T-helper 2 cell treated with Interferon-gamma antibody and Interleukin-4, amounts not matched to agents 5 μg/mL and 100 μg/mL, for 36 hours (primary cell): ENCODE data around the gene MAMDC4.
"Not testable (repeated sequence)": the region's sequence is repeated elsewhere in the genome, so short reads cannot be mapped to it uniquely, and the experiment has no call there.

ENCODE experiments used
- DNase-seq: peaks from one replicate; pipeline ENCODE4 v3.0.0; 2021; ENCODE audit warnings: low spot score
- H3K27ac Mint-ChIP-seq: one replicate; pipeline ENCODE4 v1.8.0; 2021; ENCODE audit warnings: mild to moderate bottlenecking, mixed read lengths
- H3K27me3 Mint-ChIP-seq: one replicate; pipeline ENCODE4 v1.8.0; 2021; ENCODE audit warnings: low read depth, mixed read lengths
- H3K36me3 Mint-ChIP-seq: one replicate; pipeline ENCODE4 v1.8.0; 2021; ENCODE audit warnings: low read depth, mixed read lengths
- H3K4me1 Mint-ChIP-seq: one replicate; pipeline ENCODE4 v1.8.0; 2021; ENCODE audit warnings: low read depth, mixed read lengths
- H3K4me3 Mint-ChIP-seq: one replicate; pipeline ENCODE4 v1.8.0; 2022; ENCODE audit warnings: mild to moderate bottlenecking, moderate library complexity, mixed read lengths
- H3K9me3 Mint-ChIP-seq: one replicate; pipeline ENCODE4 v1.8.0; 2021; ENCODE audit warnings: mixed read lengths

Gene MAMDC4

DNA sequence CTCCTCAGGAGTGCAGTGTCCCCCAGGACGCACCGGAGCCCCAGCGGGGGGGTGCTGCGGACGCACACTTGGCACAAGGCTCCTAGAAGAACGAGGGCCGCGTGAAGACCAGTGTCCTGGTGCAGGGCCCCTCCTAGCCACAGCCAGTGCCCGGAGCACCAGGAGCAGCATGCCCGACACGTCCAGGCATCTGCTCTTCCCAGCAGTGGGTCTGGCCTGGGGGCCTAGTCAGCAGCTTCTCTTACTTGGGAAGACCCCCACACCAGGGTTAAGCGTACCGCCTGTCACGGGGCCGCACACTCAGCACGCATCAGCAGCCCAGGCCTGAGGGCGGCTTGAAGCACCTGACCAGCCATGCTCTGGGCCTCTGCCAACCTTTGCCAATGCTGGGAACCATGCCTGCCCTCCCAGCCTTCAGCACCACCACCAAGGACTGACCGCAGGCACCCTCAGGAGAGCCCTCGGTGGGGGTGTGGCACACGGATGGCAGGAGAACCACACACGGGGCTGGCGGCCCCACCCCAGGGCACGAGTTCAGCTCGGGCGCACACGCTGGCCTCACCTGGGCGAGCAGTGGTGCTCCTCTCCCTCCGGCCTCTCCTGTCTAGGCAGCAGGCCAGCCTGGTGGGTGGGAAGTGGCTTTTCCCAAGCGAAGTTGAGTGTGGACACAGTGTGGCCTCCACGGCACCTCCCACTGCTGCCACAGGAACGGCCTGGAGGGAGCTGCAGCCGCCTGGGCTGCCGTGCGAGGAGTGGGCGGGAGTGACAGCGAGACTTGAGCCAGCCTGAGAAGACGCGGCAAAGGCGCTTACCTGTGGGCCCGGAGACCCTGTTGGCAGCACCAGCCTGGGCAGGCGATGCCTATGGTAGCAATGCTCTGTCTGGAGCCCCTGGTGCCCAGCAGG, 21.9 kb upstream of the MAMDC4 start:
- Mint-ChIP-seq H3K4me1 (no peaks in the 10 kb centered on the region), H3K36me3 (peaks cover 7% of the 10 kb centered on the region), H3K27ac (no peak overlapping the region), H3K27me3 (no peaks in the 10 kb centered on the region), H3K4me3 (no peak overlapping the region), H3K9me3 (no peaks in the 10 kb centered on the region)
- DNase-seq, result no peak

DNA sequence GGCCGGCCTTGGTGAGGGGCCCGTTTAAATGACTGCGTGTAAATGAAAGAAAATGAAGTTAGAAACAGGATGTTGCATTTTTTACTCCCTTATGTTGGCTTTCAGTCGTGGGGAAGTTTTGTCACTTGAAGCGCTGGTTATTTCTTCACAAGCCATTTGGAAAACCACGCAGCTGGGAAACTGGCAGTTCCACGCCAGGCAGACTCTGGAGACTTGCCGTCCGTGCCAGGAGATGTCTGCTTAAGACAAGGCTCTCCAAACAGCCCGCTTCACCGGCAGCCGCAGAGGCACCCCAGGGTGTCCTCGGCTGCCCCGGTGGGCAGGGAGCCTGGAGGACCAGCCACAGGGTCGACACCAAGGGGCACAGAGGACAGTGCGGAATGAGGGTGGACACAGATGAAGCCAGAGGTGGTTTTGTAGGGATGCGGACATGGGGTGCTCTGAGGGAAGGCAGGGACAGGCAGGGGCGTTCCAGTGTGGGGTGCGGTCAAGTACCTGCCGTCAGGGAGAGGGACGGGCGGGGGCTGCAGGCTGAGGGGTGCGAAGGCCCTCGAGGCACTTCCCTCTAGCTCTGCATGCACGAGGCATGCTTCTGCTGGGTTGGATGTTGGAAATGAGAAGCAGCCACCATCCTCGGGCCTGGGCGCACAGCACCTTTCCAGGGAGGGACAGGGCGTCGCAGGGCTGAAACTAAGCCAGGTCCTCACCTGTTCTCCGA, 21.0 kb upstream of the MAMDC4 start:
- H3K27me3 Mint-ChIP-seq, result no peaks in the 10 kb centered on the region
- no peak overlapping the region for H3K27ac Mint-ChIP-seq
- H3K4me1 Mint-ChIP-seq, result no peaks in the 10 kb centered on the region
- DNase-seq, result no peak
- peaks cover 7% of the 10 kb centered on the region for H3K36me3 Mint-ChIP-seq
- no peak overlapping the region for H3K4me3 Mint-ChIP-seq
- H3K9me3 Mint-ChIP-seq, result no peaks in the 10 kb centered on the region

DNA sequence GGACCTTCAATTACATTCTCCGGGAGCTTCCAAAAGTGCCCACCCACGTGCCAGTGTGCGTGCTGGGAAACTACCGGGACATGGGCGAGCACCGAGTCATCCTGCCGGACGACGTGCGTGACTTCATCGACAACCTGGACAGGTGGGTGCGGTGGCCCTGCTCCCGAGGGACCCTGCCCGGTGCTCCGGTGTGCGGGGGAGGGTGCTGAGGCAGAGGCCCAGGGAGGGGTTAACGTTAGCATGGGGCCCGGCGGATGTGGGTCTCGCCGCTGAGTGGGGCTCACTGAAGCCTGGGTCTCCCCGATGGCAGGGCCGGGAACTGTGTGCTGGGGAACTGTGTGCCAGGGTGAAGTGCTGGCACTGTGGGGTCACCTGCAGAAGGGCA, 20.4 kb upstream of the MAMDC4 start:
- no peak overlapping the region for H3K27ac Mint-ChIP-seq
- H3K27me3 Mint-ChIP-seq, result no peaks in the 10 kb centered on the region
- H3K9me3 Mint-ChIP-seq, result no peaks in the 10 kb centered on the region
- H3K36me3 Mint-ChIP-seq, result peaks cover 7% of the 10 kb centered on the region
- DNase-seq, result no peak
- no peaks in the 10 kb centered on the region for H3K4me1 Mint-ChIP-seq
- no peak overlapping the region for H3K4me3 Mint-ChIP-seq

DNA sequence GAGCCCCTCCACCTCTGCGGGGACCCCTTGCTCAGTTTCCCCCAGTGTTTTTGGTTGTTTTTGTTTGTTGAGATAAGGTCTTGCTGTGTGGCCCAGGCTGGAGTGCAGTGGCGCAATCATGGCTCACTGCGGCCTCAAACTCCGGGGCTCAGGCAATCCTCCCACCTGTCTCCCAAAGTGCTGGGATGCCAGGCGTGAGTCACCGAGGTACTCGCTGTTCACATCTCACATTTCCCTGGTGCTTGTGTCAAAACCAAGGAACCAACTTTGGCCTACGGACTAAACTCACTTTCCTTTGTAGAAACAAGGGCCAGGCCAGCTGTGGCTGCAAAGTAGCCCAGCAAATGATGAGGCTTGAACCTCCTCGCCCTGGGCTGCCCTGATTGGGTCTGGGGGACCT, 19.6 kb upstream of the MAMDC4 start:
- Mint-ChIP-seq H3K9me3 (no peaks in the 10 kb centered on the region), H3K4me1 (no peaks in the 10 kb centered on the region), H3K27me3 (no peaks in the 10 kb centered on the region), H3K36me3 (peaks cover 7% of the 10 kb centered on the region), H3K4me3 (no peak overlapping the region), H3K27ac (no peak overlapping the region)
- DNase-seq, result no peak

DNA sequence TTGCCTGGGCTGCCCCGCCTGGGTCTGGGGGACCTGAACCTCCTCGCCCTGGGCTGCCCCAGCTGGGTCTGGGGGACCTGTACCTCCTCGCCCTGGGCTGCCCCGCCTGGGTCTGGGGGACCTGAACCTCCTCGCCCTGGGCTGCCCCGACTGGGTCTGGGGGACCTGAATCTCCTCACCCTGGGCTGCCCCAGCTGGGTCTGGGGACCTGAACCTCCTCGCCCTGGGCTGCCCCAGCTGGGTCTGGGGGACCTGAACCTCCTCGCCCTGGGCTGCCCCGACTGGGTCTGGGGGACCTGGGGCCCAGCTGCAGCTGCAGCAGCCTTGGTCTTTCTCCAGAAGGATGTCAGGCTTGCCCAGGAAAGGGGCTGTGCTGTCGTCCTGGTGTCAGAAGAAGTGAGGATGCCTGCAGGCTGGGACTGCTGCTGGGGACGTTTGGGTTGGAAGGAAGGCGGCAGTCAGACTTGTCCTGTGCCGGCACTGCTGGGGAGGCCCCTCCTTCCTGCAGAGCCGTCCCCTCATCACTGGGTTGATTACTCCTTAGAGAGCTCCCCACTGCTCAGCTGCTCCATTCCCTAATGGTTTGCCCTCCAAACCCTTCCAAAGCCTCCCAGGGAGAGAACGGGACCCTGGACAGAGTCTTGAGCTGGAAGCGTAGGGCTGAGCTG, 18.6 kb upstream of the MAMDC4 start:
- not testable (repeated sequence) for H3K4me1 Mint-ChIP-seq, H3K36me3 Mint-ChIP-seq

DNA sequence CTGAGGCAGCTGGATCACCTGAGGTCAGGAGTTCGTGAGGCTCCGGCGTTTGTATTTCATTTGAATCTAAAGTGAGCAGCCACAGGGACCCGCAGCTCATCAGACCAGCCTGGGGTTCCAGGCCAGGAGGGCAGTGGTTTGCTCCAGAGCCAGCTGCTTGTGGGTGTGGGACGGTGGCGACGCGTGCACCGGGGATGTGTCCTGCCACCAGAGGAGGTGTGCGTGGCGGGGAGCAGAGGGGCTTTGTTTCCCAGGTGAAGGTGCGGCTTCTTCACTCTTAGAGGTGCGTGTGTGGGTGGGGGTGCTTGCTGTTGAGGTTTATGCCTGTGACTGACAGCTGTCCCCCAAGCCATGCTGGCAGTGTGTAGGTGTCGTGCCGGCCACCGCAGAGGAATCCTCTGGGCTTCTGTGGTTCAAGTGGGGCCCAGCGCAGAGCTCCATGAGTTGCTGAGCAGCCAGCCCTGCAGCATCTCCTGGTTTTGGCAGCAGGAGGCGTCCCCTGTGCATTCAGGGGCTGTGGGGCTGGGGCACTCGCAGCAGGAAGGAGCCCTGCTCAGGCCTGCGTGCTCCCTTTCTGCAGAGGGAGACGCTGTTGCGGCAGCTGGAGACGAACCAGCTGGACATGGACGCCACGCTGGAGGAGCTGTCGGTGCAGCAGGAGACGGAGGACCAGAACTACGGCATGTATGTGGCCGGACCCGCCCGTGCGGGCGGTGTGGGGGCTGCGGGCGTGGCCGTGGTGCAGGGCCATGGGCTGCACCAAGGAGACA, 16.8 kb upstream of the MAMDC4 start:
- Mint-ChIP-seq H3K4me3 (no peak overlapping the region), H3K27ac (no peak overlapping the region), H3K27me3 (no peaks in the 10 kb centered on the region), H3K9me3 (no peaks in the 10 kb centered on the region), H3K4me1 (peaks cover 4% of the 10 kb centered on the region), H3K36me3 (peaks cover 6% of the 10 kb centered on the region)
- no peak for DNase-seq

More for the DNA sequence above, 18.6 kb upstream of the MAMDC4 start:
- not testable (repeated sequence) for H3K27me3 Mint-ChIP-seq, H3K27ac Mint-ChIP-seq, DNase-seq, H3K4me3 Mint-ChIP-seq, H3K9me3 Mint-ChIP-seq

DNA sequence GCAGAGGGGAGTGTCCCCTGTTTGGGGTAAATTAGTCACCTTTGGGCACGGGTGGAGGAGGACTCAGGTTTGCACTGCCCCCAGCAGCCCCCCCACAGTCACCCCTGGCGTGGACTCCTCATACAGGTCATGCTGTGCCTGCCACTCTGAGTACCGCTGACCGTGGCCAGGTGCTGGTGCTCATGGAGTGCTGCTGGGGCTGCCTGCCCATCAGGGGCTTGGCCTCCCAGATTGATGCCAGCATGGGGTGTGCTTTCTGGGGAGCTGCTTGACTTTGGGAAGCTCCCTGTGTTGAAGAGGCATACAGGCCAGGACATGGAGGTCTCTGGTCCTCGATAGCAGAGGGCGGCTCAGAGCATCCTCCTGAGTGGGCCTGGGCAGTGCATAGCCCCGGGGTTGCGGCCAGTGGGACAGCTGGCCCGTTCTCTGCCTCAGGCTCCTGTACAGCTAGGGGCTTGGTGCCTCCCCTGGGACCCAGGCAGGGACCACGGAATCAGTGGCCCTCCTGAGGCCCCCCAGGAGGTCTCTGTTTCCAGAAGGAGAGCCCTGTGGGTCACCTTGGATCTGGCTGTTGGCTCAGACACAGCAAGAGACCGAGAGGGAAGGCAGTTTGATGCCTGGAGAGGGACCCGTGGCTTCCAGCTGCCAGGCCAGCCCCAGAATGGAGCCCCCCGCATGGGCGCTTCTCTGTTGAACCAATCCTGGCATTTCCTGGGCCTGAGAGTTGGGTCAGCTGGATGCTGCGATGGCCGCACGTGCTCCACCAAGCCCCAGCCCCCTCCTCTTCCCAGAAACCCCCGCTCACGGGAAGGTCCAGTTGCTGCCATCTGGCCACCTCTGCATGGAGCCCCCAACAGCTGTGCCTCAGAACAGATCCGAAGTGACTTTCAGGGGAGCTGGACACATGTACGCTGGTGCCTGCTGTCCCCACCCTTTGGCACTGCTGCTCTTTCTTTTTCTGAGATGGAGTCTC, 15.9 kb upstream of the MAMDC4 start:
- H3K4me1 Mint-ChIP-seq, result peaks cover 4% of the 10 kb centered on the region
- no peak overlapping the region for H3K27ac Mint-ChIP-seq
- H3K36me3 Mint-ChIP-seq, result peaks cover 6% of the 10 kb centered on the region
- no peaks in the 10 kb centered on the region for H3K9me3 Mint-ChIP-seq
- no peak for DNase-seq
- no peak overlapping the region for H3K4me3 Mint-ChIP-seq
- H3K27me3 Mint-ChIP-seq, result no peaks in the 10 kb centered on the region

DNA sequence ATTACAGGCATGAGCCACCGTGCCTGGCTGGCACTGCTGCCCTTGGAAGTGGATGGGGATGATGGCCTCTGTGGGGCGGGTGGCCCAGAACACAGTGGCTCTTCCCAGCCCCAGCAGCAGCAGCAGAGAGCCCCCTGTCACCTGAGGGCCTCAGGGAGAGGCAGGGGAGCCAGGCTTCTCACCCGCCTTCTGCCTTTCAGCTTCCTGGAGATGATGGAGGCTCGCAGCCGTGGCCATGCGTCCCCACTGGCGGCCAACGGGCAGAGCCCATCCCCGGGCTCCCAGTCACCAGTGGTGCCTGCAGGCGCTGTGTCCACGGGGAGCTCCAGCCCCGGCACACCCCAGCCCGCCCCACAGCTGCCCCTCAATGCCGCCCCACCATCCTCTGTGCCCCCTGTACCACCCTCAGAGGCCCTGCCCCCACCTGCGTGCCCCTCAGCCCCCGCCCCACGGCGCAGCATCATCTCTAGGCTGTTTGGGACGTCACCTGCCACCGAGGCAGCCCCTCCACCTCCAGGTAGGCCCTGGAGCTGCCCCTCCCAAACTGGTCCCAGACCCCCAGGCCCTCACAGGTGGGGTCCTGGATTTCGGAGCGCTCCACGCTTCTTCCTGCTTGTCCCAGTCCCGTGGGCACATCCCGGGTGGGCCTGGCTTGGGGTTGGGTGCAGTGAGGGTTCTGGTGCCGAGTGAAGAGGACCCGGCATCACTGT, 14.8 kb upstream of the MAMDC4 start:
- H3K9me3 Mint-ChIP-seq, result no peaks in the 10 kb centered on the region
- H3K36me3 Mint-ChIP-seq, result peaks cover 6% of the 10 kb centered on the region
- H3K4me1 Mint-ChIP-seq, result peaks cover 4% of the 10 kb centered on the region
- no peak overlapping the region for H3K27ac Mint-ChIP-seq
- DNase-seq, result no peak
- H3K4me3 Mint-ChIP-seq, result no peak overlapping the region
- H3K27me3 Mint-ChIP-seq, result no peaks in the 10 kb centered on the region

DNA sequence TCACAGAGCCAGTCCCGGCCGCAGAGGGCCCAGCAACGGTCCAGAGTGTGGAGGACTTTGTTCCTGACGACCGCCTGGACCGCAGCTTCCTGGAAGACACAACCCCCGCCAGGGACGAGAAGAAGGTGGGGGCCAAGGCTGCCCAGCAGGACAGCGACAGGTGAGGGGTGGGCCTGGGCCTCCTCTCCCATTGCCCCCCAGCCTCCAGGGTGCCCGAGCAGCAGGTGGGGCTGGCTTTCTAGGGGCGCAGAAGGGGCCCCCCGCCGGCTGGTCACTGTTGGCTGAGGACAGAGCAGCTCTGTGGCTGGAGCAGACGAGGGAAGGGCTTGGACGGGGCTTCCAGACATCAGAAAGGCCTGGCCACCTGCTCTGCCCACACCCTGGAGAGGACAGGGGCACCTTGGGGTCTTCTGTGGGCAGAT, 14.3 kb upstream of the MAMDC4 start:
- not testable (repeated sequence) for H3K27me3 Mint-ChIP-seq, H3K36me3 Mint-ChIP-seq, H3K4me1 Mint-ChIP-seq, H3K9me3 Mint-ChIP-seq, DNase-seq, H3K27ac Mint-ChIP-seq, H3K4me3 Mint-ChIP-seq

DNA sequence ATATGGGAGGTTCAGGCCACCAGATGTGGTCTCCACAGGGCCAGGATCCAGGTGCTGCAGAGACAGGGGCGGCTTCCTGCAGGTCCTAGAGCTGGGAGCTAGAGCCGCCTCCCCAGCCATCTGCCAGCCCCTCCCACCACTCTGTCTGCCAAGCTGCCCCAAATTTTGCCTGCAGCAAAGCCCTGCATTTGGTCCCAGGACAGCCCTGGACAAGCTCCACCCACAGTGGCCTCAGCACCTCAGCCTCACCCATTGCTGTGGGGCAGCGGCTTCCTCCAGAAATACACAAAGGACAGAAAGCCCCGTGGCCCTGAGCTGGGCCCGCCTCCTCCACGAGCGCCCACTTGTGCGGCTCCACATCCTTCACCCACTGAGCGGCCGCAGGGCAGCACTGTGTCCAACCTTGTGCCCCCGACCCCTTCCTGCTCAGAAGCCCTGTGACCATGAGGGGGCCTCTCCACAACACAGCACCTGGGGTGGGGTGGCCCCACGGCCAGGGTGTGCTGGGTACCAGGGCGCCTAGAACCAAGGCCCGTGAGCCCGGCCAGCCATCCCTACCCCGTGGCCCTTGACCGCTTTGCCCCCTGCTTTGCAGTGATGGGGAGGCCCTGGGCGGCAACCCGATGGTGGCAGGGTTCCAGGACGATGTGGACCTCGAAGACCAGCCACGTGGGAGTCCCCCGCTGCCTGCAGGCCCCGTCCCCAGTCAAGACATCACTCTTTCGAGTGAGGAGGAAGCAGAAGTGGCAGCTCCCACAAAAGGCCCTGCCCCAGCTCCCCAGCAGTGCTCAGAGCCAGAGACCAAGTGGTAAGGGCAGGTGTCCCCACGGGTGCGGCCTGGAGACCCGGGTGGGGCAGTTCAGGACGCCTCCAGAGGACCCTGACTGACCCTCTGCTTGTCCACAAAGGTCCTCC, 13.6 kb upstream of the MAMDC4 start:
- no peaks in the 10 kb centered on the region for H3K9me3 Mint-ChIP-seq
- DNase-seq, result no peak

DNA sequence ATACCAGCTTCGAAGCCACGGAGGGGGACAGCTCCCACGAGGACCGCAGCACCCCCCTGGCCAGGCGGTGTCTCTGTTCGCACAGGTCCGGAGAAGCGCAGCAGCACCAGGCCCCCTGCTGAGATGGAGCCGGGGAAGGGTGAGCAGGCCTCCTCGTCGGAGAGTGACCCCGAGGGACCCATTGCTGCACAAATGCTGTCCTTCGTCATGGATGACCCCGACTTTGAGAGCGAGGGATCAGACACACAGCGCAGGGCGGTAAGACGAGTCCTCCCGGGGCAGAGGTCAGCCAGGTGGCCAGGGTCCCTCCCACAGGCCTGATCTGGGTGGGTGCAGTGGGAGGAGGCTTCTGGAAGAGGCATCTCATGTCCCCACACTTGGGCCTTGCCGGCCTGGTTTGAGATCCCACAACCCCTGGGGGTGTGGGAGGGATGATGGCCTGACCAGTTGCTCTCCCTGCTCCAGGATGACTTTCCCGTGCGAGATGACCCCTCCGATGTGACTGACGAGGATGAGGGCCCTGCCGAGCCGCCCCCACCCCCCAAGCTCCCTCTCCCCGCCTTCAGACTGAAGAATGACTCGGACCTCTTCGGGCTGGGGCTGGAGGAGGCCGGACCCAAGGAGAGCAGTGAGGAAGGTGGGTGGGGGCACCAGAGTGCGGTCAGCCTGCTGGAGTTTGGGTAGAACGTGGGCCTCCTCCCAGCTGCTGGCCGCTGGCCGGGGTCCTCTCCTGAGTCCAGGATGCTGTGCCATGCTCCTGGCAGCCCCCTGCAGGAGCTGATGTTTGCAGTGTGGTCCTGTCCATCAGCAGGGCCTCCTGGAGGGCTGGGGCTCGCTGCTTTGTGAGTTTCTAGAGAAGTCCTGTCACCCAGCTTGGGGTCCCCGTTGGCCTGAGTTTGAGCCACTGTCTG, 12.7 kb upstream of the MAMDC4 start:
- Mint-ChIP-seq H3K4me1 (peaks cover 7% of the 10 kb centered on the region), H3K9me3 (no peaks in the 10 kb centered on the region), H3K27me3 (peaks cover 2% of the 10 kb centered on the region), H3K36me3 (peaks cover 6% of the 10 kb centered on the region), H3K4me3 (no peak overlapping the region), H3K27ac (no peak overlapping the region)
- no peak for DNase-seq

More for the DNA sequence above, 13.6 kb upstream of the MAMDC4 start:
- H3K4me1 Mint-ChIP-seq, result peaks cover 6% of the 10 kb centered on the region
- no peaks in the 10 kb centered on the region for H3K27me3 Mint-ChIP-seq
- H3K27ac Mint-ChIP-seq, result no peak overlapping the region
- H3K4me3 Mint-ChIP-seq, result no peak overlapping the region
- peaks cover 6% of the 10 kb centered on the region for H3K36me3 Mint-ChIP-seq
